Anterior cingulate cortex (tissue), 58 donors: ENCODE measurements around the gene ACOT7.

Experiments used
- DNase-seq, 58 donors: peaks; one replicate each; lab custom pipeline; 2025; lab: John Stamatoyannopoulos, UW

Gene ACOT7

DNA sequence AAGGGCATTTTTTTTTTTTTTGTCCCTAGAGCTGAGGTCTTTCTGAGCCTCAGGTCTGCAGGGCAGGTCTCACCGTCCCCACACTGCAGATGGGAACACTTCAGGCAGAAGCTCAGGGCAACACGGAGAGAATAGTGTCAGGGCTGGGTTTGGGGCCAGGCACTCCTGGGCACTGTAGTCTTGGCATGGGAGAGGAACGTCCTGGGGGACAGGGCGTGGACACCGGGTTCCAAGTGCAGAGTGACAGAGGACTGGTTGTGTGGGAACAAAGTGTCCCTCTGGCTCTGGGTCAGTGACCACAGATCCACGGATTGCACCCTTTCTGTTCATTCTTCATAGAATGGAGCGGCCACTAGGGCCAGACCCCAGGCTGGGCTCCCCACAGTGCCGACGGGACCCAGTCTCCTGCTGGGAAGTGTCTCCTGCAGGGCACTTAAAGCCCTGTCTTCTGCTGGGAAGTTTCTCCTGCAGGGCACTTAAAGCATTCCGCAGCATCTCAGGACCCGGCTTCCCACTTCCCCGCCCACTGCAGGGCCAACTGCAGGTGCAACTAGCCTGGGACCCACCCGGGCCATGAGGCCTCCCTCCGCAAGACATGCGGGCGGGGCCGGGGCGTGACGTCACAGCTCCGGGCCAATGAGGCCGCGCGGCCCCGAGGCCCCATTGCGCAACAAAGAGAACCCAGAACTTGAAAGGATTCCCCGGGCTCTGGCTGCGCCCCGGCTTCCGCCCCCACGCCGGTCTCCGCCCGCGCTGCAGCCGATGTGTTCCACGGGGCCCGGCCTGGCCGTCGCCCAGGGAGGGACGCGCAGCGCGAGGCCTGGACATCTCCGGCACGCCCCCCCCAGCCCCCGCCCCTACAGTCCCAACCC is 133.8 kb downstream of the ACOT7 start:
- DNase-seq: peak in 31 of 58 donors; percentile 6 to 67 (median 22)

DNA sequence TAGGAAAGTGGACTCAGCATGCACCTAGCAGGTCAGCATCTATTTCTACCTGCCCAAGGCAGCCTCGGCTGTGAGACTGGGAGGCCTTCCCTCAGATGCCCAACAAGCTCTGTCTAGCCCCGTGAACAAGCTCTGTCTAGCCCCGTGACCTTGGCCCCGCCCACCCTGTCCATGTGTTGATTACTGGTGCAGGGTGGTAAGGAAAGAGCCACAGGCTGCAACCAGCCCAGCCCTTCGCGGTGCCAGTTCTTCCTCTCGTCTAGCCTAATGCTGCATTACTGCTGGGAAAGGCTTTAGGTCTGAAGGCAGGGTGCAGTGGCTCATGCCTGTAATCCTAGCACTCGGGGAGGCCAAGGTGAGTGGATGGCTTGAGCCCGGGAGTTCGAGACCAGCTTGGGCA is 134.9 kb downstream of the ACOT7 start:
- DNase-seq: no peak

DNA sequence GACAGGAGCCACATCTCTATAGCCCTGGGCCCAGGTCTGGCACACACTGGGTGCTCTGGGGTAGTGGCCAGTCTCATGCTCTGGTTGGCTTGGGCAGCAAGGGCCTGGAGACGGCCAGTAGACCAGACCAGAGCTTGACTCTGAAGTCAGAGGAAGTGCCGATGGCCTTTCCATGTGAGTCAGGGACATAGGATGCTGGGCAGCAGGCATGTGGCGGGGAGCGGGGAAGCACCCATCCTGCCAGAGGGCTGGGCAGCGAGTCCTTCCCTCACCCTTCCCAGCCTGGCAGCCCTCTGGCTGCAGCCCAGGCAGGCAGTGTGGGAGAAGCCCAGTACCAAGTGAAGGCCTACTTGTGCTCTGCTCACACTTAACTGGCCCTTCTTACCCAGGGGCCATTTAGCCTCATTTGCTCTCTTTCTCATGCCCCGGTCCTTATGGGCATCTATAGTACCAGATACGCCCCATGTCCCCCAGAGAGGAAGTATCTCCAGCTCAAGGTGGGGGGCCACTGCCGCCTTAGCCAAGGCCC is 136.0 kb downstream of the ACOT7 start:
- DNase-seq: no peak

DNA sequence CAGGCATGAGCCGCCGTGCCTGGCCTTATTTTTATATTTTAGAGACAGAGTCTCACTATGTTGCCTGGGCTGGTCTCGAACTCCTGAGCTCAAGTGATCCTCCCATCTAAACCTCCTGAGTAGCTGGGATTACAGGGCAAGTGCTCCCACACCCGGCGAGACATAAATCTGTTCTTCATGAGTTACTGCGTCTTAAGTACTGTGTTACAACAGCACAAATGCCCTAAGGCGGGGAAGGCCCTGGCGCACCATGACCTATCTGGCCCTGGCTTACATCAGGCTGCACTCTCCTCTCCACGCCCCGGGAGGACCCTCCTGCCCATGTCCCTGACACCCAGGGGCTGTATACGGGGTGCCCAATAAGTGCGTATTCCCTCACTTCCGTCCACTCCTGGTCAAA is 136.9 kb downstream of the ACOT7 start:
- no peak for DNase-seq

DNA sequence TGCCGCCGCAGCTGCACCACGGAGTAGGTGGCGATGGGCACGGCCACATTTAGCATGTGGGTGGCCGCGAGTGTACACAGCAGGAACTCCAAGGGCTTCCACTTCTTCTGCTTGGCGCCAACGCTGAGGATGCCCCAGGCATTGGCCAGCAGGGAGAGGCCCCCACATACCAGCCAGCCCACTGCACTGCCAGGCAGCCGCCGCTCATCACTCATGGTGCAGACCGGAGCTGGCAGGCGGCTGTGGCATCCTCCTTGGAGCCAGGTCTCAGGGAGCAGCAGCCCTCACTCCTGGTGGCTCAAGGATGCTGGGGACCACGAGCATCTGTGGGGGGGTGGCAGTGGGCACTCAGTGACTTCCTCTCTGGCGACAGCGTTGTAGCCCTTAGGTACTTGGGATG is 138.9 kb downstream of the ACOT7 start:
- DNase-seq: no peak

DNA sequence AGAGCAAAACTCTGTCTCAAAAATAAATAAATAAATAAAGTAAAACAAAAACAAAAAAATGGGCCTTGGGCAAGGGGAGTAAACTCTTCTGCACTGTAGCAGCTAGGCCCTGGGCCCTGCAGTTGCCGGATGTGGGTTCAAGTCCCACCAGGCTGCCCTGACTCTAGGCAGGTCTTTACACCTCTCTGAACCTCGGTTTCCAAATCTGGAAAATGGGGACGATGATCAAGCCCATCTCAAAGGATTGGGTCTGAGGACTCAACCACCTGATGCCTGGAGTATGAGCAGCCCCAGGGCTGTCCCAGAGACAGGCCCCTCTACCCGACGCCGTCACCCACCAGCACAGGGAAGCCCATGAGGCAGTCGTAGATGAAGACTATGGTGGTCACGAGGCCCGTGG is 140.2 kb downstream of the ACOT7 start:
- DNase-seq: no peak

DNA sequence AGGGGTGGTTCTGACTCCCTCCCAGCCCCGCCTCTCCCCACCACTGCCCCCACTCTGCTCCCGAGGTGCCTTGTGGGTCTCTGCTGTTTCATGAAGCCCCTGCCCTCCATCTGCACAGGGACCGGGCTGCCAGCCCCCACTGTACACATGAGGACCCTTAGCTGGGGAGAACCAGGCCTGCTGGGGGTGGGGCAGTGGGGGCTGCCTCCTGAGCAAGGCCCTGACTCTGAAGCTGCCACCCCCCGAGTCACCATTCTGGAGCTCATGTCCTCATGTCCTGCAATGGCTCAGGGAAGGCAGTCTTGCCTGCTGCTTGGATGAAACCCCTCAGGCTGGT is 141.2 kb downstream of the ACOT7 start:
- no peak for DNase-seq

DNA sequence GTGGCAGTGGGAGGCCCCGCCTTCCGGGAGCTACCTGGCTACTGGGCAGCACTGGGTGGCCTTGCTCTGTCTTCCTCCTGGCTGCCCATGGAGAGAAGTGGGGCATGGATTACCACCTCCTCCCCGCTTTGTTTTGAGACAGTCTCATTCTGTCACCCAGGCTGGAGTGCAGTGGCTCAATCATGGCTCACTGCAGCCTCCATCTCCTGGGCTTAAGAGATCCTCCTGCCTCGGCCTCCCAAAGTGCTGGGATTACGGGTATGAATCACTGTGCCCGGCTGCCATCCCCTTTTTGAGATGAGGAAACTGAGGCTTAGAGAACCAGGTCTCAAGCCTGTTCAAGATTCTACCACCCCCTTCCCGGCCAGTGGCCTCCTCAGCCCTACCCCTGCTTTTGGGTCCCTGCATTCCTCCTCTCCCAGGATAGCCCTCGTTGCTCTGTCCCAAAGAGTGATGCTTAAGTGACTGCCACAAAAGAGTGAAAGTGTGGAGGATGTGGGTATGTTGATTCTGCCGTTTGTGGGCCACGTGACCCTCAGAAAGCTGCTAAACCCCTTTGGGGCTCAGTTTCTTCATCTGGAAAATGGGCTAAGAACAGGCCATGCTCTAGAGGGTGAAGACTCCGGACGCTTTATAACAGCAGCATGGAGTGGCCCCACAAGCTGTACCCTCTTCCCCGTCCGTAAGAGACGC is 141.7 kb downstream of the ACOT7 start:
- DNase-seq: no peak

DNA sequence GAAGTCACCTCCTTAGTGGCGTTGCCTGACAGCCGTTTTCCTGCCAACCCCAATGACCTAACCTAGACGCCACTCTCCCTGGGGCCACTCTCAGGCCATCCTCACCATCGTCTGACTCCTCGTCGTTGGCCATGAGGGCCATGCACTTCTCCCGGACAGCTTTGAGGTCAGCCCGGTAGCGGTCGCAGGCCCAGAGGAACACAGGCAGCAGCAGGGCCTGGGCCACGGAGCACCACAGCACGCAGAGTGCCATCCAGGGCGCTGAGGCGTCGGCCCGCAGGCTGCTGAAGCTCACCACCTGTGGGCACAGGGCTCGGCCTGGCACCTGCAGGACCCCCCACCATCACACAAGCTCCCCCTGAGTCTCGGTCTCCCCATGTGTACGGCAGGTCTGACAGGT is 142.3 kb downstream of the ACOT7 start:
- no peak for DNase-seq

DNA sequence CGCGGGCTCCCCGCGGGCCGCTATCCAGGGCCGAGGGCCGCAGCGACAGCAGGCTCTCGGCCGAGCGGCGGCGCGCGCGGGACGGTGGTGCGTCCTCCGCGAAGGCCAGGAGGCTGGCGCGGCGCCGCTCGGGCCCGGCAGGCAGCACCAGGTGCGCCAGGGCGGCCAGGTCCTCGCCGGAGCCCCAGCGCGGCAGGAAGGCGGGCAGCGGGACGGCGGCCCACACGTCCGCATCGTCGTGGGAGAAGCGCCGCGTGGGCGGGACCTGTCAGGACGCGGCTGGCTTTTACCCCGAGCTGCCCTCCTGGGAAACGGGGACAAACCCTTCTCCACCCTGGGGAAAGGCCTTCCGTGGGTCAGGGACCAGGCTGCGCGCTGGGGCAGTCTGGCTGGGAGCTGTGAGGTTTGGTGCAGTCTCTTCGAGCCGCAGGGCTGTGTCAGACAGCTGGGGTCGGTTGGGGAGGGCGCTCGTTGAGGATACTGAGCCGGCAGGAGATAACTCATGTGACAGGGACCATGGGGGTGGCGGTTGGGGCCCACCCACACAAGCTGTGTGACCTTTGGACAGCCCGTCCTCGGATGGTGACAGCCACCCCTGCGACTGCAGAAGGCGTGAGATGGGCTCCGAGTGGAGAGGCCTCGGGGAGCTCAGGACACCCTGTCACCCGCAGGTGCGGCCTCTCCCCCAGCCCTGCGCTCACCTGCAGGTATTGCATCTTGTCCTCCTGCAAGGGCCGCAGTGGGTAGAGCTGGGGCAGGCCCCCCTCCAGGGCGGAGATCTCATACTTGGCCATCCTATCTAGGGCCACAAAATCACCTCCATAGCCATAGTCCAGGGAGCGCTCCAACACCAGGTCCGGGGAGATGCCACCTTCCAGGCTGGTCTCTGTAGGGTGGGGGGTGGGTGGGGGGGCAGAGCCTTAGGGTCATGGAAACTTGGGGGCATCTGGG is 143.6 kb downstream of the ACOT7 start:
- DNase-seq: no peak

DNA sequence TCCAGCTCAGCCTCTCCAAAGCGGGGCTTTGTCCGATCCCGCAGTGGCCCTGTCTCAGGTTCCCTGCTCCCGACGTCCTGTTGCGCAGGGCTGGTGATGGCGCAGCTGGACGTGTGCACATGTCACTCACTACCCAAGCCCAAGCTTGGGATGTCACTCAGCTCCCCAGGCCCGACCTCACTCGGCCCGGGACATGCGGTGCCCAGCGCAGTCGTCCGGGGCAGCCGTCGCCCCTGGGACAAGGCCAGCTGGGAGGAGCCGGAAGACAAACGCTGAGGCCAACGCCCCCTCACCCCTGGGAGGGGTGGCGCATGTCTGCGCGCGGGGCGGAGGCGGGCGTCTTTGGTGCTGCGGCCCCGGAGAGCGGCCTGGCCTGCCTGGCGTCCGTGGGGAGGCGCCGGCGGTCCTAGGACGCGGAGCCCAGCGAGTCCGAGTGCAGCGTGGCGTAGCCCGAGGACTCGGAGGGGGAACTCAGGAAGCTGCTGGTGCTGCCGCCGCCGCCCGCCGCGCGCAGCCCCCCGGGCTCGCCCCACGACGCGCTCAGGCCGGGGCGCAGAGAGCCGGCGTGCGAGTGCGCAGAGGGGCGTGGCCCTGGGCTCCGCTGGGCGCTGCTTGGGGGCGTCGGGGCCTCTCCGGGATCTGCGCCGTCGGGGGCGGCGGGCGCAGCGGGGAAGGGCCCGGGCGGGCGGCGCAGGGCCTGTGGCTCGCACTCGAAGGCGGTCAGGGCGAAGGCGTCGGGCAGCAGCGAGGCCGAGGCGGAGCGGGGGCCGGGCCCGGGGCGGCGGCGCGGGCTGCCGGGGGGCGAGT is 144.4 kb downstream of the ACOT7 start:
- no peak for DNase-seq

DNA sequence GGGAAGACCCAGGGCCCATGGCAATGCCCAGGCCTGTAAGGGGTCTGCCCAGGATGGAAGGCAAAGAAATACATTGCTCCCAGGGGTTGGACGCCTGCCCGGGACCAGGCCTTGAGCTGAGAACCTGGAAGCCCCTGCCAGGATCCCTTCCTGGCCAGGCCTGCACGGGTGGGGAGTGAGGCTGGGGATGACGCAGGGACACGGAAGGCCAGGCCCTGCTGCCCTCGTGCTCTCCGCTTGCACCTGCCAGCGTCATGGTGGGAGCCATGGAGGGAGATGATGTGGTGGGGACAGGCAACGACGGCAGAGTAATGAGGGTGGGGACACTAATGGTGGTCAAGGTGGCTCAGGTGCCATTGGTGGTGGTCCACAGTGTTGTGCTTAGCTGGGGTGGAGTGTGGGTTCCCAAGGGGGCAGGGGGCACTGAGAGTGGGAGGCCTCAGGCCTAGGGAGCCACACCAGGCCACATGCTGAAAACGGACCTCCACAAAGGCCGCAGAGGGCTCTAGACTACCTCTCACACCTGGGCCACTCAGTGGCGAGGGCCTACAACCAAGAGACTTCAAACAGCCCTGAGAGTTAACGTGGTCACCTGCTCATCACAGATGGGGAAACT is 145.3 kb downstream of the ACOT7 start:
- no peak for DNase-seq

DNA sequence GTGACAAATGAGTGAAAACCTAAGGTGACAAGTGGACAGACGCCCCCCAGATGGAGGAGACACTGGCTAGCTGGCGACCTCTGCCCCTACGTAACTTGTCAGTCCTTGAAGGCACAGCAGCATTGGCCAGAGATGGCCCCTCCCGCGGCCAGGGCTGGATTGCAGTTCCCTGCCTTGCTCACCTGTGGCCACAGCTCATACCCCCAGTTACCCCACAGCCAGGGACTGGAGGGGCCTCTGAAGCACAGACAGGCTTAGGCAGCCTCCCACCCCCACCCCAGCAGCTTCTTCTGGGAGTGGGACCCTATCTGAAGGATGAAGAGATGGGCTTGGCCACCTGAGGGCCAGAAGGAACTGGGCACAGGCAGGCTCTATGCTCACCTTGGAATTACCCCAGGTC is 145.9 kb downstream of the ACOT7 start:
- DNase-seq: no peak

DNA sequence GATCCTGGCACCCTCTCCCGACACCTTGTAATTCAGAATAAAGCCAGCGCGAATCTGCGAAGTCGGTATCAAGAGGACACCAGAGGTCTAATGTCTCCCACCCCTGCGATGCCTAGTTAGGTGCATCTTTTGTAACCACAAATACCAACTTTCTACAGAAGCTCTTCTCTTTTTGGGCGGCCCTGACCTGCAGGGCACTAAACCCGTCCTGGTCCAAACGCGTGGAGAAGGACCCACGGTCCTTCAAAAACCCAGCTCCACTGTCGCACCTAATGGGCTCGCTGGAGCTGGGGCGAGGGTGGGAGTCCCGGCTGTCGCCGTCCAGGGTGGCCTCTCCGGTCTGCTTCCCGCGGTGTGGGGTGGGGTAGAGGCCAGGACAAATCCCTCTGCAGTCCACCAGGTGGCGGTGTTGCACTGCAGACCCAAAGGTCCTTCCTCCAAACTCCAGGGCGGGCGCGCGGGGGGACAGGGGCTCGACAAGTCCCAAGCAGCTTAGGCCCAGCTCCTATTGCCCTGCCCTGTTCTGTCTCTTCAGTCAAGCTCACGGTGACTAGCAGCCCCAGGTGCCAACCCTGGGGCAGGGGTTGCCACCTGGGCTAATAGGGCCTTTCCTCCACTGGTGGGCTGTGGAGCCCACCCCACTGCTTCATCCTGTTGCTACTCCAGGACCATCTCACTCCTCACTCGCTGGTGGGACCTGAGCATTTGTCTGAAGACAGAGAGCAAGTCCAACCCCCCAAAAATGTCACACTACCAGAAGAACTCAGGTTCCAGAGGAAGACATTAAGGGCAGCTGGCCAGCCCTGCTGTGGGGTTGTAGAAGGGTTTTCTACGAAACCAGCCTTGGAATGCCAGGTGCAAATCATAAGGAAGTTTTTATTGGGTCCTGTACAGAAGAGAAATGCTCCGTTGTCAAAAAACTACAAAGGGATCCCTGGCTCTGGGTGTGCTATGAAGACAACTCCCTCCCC is 146.8 kb downstream of the ACOT7 start:
- DNase-seq: peak in 53 of 58 donors; percentile 13 to 80 (median 52)

DNA sequence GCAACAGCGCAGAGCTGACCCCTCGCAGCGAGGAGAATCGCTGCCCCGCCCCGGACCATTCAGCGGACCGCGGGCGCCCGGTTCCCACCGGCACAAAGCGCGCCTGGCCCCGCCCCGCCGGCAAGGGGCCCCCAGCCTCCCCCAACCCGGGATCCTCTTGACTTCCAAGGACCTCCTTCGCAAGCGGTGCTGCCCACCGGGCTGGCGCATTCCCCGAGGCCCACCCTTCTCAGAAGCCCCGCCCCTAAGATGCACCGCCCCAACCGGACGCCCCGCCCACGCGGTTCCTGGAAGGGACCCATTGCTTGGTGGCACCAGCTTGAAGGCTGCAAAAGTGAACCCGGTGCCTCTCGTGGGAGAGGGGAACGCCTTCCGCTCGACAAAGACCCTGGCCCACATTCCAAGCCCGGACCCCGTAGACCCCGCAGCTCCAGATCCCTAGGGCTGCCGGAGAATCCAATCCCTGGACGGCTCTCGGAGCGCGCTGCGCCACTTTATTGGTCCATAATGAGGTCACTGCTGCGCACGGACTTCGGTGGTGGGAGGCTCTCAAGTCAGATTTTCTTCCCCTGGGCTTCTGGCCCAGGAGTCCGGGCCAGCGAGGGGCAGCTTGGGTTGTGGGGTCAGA is 147.6 kb downstream of the ACOT7 start:
- peak in 2 of 58 donors; percentile 21 to 34 for DNase-seq

DNA sequence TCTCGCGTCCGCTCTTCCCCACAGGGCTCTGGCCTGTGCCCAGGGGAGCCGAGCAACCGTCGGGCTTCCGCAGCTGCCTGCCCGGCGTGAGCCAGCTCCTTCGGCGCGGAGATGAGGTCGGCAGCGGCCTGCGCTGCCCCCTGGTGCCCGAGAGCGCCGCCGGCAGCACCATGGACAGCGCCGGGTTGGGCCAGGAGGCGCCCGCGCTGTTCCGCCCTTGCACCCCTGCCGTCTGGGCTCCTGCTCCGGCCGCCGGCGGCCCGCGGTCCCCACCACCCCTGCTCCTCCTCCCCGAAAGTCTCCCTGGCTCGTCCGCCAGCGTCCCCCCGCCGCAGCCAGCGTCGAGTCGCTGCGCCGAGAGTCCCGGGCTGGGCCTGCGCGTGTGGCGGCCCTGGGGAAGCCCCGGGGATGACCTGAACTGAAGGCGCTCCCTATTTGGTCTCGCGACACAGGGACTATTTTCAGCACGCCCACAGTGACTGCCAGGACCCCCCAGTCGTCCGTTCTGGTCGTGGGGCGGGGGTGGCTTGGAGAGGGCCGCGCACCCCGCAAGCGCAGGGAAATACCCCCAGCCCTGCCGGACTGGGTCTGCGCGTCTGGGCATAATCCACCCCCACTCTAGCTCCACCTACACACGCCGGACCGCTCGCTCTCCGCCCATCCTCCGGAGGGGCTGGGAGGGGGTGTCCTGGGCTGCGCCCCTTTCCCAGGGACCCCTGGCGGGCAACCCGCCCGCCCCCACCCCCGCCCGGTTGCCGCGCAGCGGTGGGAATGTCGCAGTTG is 148.3 kb downstream of the ACOT7 start:
- DNase-seq: peak in 44 of 58 donors; percentile 6 to 66 (median 36)
